GM23248 (cell line): ENCODE measurements around the gene TNFRSF11A.

Experiments
- EZH2 ChIP-seq: fragments of 200-600 bp; sonication (generic); IDR thresholded peaks from 2 replicates; pipeline ENCODE4 v1.6.1; 2018; ENCODE audit warnings: antibody characterized with exemption, mild to moderate bottlenecking; ENCODE audit not compliant: insufficient read depth, poor library complexity, severe bottlenecking
- EZH2phosphoT487 ChIP-seq: fragments of 200-600 bp; sonication (generic); IDR thresholded peaks from 2 replicates; pipeline ENCODE4 v1.6.1; 2018; ENCODE audit warnings: antibody characterized with exemption, moderate library complexity, mild to moderate bottlenecking, low read depth; ENCODE audit not compliant: insufficient read depth

DNA sequence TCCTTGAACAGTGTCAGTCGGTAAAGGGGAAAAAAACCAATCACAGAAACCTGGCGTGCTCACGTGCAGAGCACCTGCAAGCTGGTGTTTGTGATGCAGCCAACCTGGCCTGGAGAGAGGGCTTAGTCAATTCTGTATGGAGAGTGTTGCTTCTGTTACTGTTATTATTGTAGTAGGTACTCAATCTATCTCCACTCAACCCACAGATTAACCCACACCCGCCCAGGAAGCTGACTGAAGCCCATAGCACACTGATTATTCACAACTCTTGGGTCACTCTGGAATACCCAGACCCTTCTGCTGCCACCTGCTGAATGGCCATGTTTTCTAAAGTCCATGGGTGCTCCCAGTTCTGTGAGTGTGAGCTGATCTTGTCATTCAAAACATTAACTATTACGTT is 53.9 kb downstream of the TNFRSF11A start:
- TF ChIP-seq EZH2 (no peak), EZH2phosphoT487 (no peak)
